Measurements from ENCODE around the gene MPEG1.

MPEG1 gene

GRCh38 chr11:59212744-59213631, at the start of gene MPEG1:
Gene MPEG1 (minus strand): TSS chr11:59212927. CDS start chr11:59212865, 62 bp downstream.
- DNase-seq (ENCODE audit: low read depth): peak; percentile 21
- no peak within 1 kb of the TSS for H3K4me3 ChIP-seq (ENCODE audit: low read depth, low read length)
- no peak for TF ChIP-seq CTCF (IDR thresholded peaks at IDR 0.05; ENCODE audit: low read depth, low read length)
- TF ChIP-seq POLR2A (IDR thresholded peaks at IDR 0.05; ENCODE audit: extremely low read depth, insufficient read length): no peak
- TF ChIP-seq MAX (IDR thresholded peaks at IDR 0.05; ENCODE audit: low read depth, low read length): no peak
- TF ChIP-seq MYC (IDR thresholded peaks at IDR 0.05; ENCODE audit: low read depth, low read length): no peak

- no peak for TF ChIP-seq CTCF (IDR thresholded peaks at IDR 0.05; ENCODE audit: low read depth, low read length)
- TF ChIP-seq MAX (IDR thresholded peaks at IDR 0.05; ENCODE audit: low read depth, low read length): no peak
- TF ChIP-seq MYC (IDR thresholded peaks at IDR 0.05; ENCODE audit: low read depth, low read length): no peak
- no peak for TF ChIP-seq POLR2A (IDR thresholded peaks at IDR 0.05; ENCODE audit: extremely low read depth, insufficient read length)
- no peak overlapping the region for H3K4me3 ChIP-seq (ENCODE audit: low read depth, low read length)
- DNase-seq (ENCODE audit: low read depth): no peak
Observed at GRCh38 chr11:59262177-59262818, 49.6 kb upstream of the MPEG1 start.

- no peak for TF ChIP-seq CTCF (IDR thresholded peaks at IDR 0.05; ENCODE audit: low read depth, low read length)
- no peak for TF ChIP-seq POLR2A (IDR thresholded peaks at IDR 0.05; ENCODE audit: extremely low read depth, insufficient read length)
- TF ChIP-seq MYC (IDR thresholded peaks at IDR 0.05; ENCODE audit: low read depth, low read length): no peak
- TF ChIP-seq MAX (IDR thresholded peaks at IDR 0.05; ENCODE audit: low read depth, low read length): no peak
Observed at GRCh38 chr11:59261150-59261549, 48.4 kb upstream of the MPEG1 start.

GRCh38 chr11:59259867-59260475, 47.2 kb upstream of the MPEG1 start:
- TF ChIP-seq MYC (IDR thresholded peaks at IDR 0.05; ENCODE audit: low read depth, low read length) (no peak), POLR2A (IDR thresholded peaks at IDR 0.05; ENCODE audit: extremely low read depth, insufficient read length) (no peak), CTCF (IDR thresholded peaks at IDR 0.05; ENCODE audit: low read depth, low read length) (no peak), MAX (IDR thresholded peaks at IDR 0.05; ENCODE audit: low read depth, low read length) (no peak)
- H3K4me3 ChIP-seq (ENCODE audit: low read depth, low read length): no peak overlapping the region
- DNase-seq (ENCODE audit: low read depth): no peak

More at GRCh38 chr11:59261150-59261549, 48.4 kb upstream of the MPEG1 start:
- H3K4me3 ChIP-seq (ENCODE audit: low read depth, low read length): no peak overlapping the region
- no peak for DNase-seq (ENCODE audit: low read depth)

GRCh38 chr11:59259047-59259446, 46.3 kb upstream of the MPEG1 start:
- TF ChIP-seq CTCF (IDR thresholded peaks at IDR 0.05; ENCODE audit: low read depth, low read length): no peak
- no peak for TF ChIP-seq MAX (IDR thresholded peaks at IDR 0.05; ENCODE audit: low read depth, low read length)
- no peak for TF ChIP-seq POLR2A (IDR thresholded peaks at IDR 0.05; ENCODE audit: extremely low read depth, insufficient read length)
- no peak for TF ChIP-seq MYC (IDR thresholded peaks at IDR 0.05; ENCODE audit: low read depth, low read length)
- H3K4me3 ChIP-seq (ENCODE audit: low read depth, low read length): no peak overlapping the region
- no peak for DNase-seq (ENCODE audit: low read depth)
